Measurements from ENCODE around the gene ANKRD44.

Gene ANKRD44

GRCh38 chr2:197137231-197137630 is 173.3 kb downstream of the ANKRD44 start:
- Histone ChIP-seq H3K4me1 (ENCODE audit: control insufficient read depth, low read length) (peaks cover 96% of the 10 kb centered on the region), H3K4me2 (ENCODE audit: low read length) (no peak overlapping the region; the same call in 1 of the 2 replicates)
- no peak for TF ChIP-seq EZH2phosphoT487 (IDR thresholded peaks at IDR 0.05; ENCODE audit: borderline replicate concordance, low read length)
- no peak for TF ChIP-seq CTCF (IDR thresholded peaks at IDR 0.05; ENCODE audit: low read depth, low read length, poor library complexity, severe bottlenecking)

DNA sequence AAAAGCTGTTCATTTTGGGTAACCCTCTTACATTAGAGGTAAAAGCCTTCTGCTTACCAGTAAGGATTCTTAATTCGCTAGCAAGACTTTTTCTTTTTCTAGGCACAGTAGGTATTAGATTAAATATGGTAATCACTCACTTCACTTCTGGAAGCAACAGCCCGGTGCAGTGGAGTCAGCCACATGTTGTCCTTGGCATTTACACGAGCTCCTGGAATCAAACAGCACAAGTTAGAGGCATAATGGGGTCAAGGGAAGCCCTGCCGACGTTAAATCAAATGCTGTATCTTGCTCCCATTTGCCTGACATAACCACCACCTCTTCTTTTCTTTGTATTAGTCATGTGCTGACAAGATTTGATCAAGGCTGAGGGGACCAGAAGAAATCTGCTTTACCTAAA is 174.1 kb downstream of the ANKRD44 start:
- no peaks in the 10 kb centered on the region for H3K9me2 ChIP-seq (replicated peaks; ENCODE audit: control insufficient read depth, low read length)
- no peak overlapping the region for H3K27ac ChIP-seq (ENCODE audit: low read depth, low read length)
- peaks cover 96% of the 10 kb centered on the region for H3K4me1 ChIP-seq (ENCODE audit: control insufficient read depth, low read length)
- H3K4me2 ChIP-seq (ENCODE audit: low read length), result no peak overlapping the region
- no peaks in the 10 kb centered on the region for H4K20me1 ChIP-seq (ENCODE audit: control insufficient read depth, insufficient read depth, low read depth, low read length)
- H3F3A ChIP-seq (ENCODE audit: control insufficient read depth, insufficient read depth), result peaks cover 25% of the 10 kb centered on the region
- no peaks in the 10 kb centered on the region for H3K27me3 ChIP-seq (ENCODE audit: control insufficient read depth, low read length)
- peaks cover 33% of the 10 kb centered on the region for H3K79me2 ChIP-seq (ENCODE audit: control insufficient read depth, low read length)
- no peak for TF ChIP-seq EZH2phosphoT487 (IDR thresholded peaks at IDR 0.05; ENCODE audit: borderline replicate concordance, low read length)
- TF ChIP-seq CTCF (IDR thresholded peaks at IDR 0.05; ENCODE audit: low read depth, low read length, poor library complexity, severe bottlenecking), result no peak
- no peak overlapping the region for H3K4me3 ChIP-seq (ENCODE audit: low read length)
- H3K36me3 ChIP-seq (ENCODE audit: control insufficient read depth, low read length), result peaks cover 53% of the 10 kb centered on the region
- H3K9me3 ChIP-seq (ENCODE audit: control insufficient read depth, insufficient read depth, low read length), result no peaks in the 10 kb centered on the region

More at GRCh38 chr2:197137231-197137630, 173.3 kb downstream of the ANKRD44 start:
- no peak overlapping the region for H3K27ac ChIP-seq (ENCODE audit: low read depth, low read length)
- no peak overlapping the region for H3K4me3 ChIP-seq (ENCODE audit: low read length)
- H4K20me1 ChIP-seq (ENCODE audit: control insufficient read depth, insufficient read depth, low read depth, low read length), result no peaks in the 10 kb centered on the region
- no peaks in the 10 kb centered on the region for H3K9me2 ChIP-seq (replicated peaks; ENCODE audit: control insufficient read depth, low read length)
- peaks cover 50% of the 10 kb centered on the region for H3K36me3 ChIP-seq (ENCODE audit: control insufficient read depth, low read length)
- peaks cover 27% of the 10 kb centered on the region for H3K79me2 ChIP-seq (ENCODE audit: control insufficient read depth, low read length)
- no peaks in the 10 kb centered on the region for H3K9me3 ChIP-seq (ENCODE audit: control insufficient read depth, insufficient read depth, low read length)
- peaks cover 24% of the 10 kb centered on the region for H3F3A ChIP-seq (ENCODE audit: control insufficient read depth, insufficient read depth)
- no peaks in the 10 kb centered on the region for H3K27me3 ChIP-seq (ENCODE audit: control insufficient read depth, low read length)

DNA sequence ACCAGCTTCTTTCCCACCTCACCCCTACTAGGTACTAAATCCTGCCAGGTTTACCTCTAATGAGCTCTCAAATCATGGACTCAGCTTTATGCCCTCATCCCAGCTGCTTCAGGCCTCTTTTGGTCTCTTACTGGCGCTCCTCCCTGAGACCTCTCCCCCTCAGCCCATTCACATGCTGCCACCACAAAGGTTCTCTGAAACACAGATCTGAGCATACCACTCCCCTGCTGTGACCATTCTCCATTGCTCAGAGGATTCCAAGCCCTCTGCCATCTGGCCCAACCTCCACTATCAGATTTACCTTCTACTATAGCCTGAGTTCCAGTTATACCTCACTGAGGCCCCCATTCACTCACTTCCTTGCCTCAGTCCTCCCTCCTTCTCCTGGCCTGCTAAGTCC is 174.8 kb downstream of the ANKRD44 start:
- Histone ChIP-seq H3K36me3 (ENCODE audit: control insufficient read depth, low read length) (peaks cover 53% of the 10 kb centered on the region), H3F3A (ENCODE audit: control insufficient read depth, insufficient read depth) (peaks cover 26% of the 10 kb centered on the region), H3K27me3 (ENCODE audit: control insufficient read depth, low read length) (no peaks in the 10 kb centered on the region), H3K9me2 (replicated peaks; ENCODE audit: control insufficient read depth, low read length) (no peaks in the 10 kb centered on the region), H3K4me2 (ENCODE audit: low read length) (no peak overlapping the region), H3K4me1 (ENCODE audit: control insufficient read depth, low read length) (peaks cover 95% of the 10 kb centered on the region), H3K27ac (ENCODE audit: low read depth, low read length) (no peak overlapping the region), H3K4me3 (ENCODE audit: low read length) (no peak overlapping the region), H3K79me2 (ENCODE audit: control insufficient read depth, low read length) (peaks cover 33% of the 10 kb centered on the region), H3K9me3 (ENCODE audit: control insufficient read depth, insufficient read depth, low read length) (no peaks in the 10 kb centered on the region), H4K20me1 (ENCODE audit: control insufficient read depth, insufficient read depth, low read depth, low read length) (no peaks in the 10 kb centered on the region)
- TF ChIP-seq CTCF (IDR thresholded peaks at IDR 0.05; ENCODE audit: low read depth, low read length, poor library complexity, severe bottlenecking) (no peak), EZH2phosphoT487 (IDR thresholded peaks at IDR 0.05; ENCODE audit: borderline replicate concordance, low read length) (no peak)

Measured in DOHH2 (cell line).